Nephron progenitor cell (in vitro differentiated cells): Measurements from ENCODE around the gene RFC1.
"Not testable (repeated sequence)": the region's sequence is repeated elsewhere in the genome, so short reads cannot be mapped to it uniquely, and the experiment has no call there.

ENCODE experiments used
- DNase-seq: peaks from one replicate; pipeline ENCODE4 v3.0.0; 2021
- H3K27ac Mint-ChIP-seq: 2 replicates; pipeline ENCODE4 v1.8.0; 2021; ENCODE audit warnings: mild to moderate bottlenecking, moderate library complexity, mixed read lengths
- H3K27me3 Mint-ChIP-seq: 2 replicates; pipeline ENCODE4 v1.8.0; 2021; ENCODE audit warnings: mild to moderate bottlenecking, low read depth, mixed read lengths; ENCODE audit not compliant: poor library complexity
- H3K36me3 Mint-ChIP-seq: 2 replicates; pipeline ENCODE4 v1.8.0; 2021; ENCODE audit warnings: low read depth, mixed read lengths
- H3K4me1 Mint-ChIP-seq: 2 replicates; pipeline ENCODE4 v1.8.0; 2021; ENCODE audit warnings: mixed read lengths
- H3K4me3 Mint-ChIP-seq: 2 replicates; pipeline ENCODE4 v1.8.0; 2021; ENCODE audit warnings: mild to moderate bottlenecking, moderate library complexity, mixed read lengths
- H3K9me3 Mint-ChIP-seq: 2 replicates; pipeline ENCODE4 v1.8.0; 2021; ENCODE audit warnings: mild to moderate bottlenecking, moderate library complexity, mixed read lengths
- CTCF ChIP-seq: fragments of 200-600 bp; sonication (generic); IDR thresholded peaks from 2 replicates; pipeline ENCODE4 v1.5.0; 2021; ENCODE audit warnings: antibody characterized with exemption

Gene RFC1

GRCh38 chr4:39375478-39375877 lies 9.3 kb upstream of the RFC1 start:
- no peaks in the 10 kb centered on the region for H3K4me1 Mint-ChIP-seq

GRCh38 chr4:39371209-39371608 lies 5.0 kb upstream of the RFC1 start:
- not testable (repeated sequence) for H3K36me3 Mint-ChIP-seq, DNase-seq, H3K4me3 Mint-ChIP-seq, H3K4me1 Mint-ChIP-seq, H3K27ac Mint-ChIP-seq
- Mint-ChIP-seq H3K27me3 (peaks cover 23% of the 10 kb centered on the region), H3K9me3 (peaks cover 40% of the 10 kb centered on the region)

More at GRCh38 chr4:39375478-39375877, 9.3 kb upstream of the RFC1 start:
- DNase-seq = no peak
- Mint-ChIP-seq H3K27ac (no peak overlapping the region), H3K36me3 (no peaks in the 10 kb centered on the region), H3K27me3 (peaks cover 31% of the 10 kb centered on the region), H3K4me3 (no peak overlapping the region), H3K9me3 (peaks cover 39% of the 10 kb centered on the region)
- TF ChIP-seq CTCF = no peak

- no peak for DNase-seq
- Mint-ChIP-seq H3K36me3 (no peaks in the 10 kb centered on the region), H3K9me3 (peaks cover 40% of the 10 kb centered on the region), H3K27ac (no peak overlapping the region), H3K4me1 (peaks cover 15% of the 10 kb centered on the region), H3K4me3 (no peak overlapping the region), H3K27me3 (peaks cover 15% of the 10 kb centered on the region)
- no peak for TF ChIP-seq CTCF
Observed at GRCh38 chr4:39369301-39369700, 3.1 kb upstream of the RFC1 start.

GRCh38 chr4:39367166-39367565 lies 1.0 kb upstream of the RFC1 start:
- Mint-ChIP-seq H3K4me3 (peak overlapping the region; percentile 95), H3K27ac (no peak overlapping the region), H3K4me1 (peaks cover 22% of the 10 kb centered on the region), H3K36me3 (peaks cover 7% of the 10 kb centered on the region), H3K9me3 (peaks cover 30% of the 10 kb centered on the region), H3K27me3 (peaks cover 12% of the 10 kb centered on the region)
- no peak for TF ChIP-seq CTCF
- no peak for DNase-seq

GRCh38 chr4:39365360-39365759 lies 802 bp downstream of the RFC1 start:
- DNase-seq = no peak
- Mint-ChIP-seq H3K36me3 (peaks cover 20% of the 10 kb centered on the region), H3K27me3 (peaks cover 12% of the 10 kb centered on the region), H3K4me1 (peaks cover 22% of the 10 kb centered on the region), H3K9me3 (peaks cover 12% of the 10 kb centered on the region), H3K27ac (peak overlapping the region; percentile 99), H3K4me3 (peak overlapping the region; percentile 95)
- no peak for TF ChIP-seq CTCF

GRCh38 chr4:39363773-39364393 lies 2.3 kb downstream of the RFC1 start:
- H3K4me1 Mint-ChIP-seq = peaks cover 22% of the 10 kb centered on the region
- no peak overlapping the region for H3K27ac Mint-ChIP-seq
- DNase-seq = no peak
- H3K4me3 Mint-ChIP-seq = peak overlapping the region; percentile 95
- peaks cover 8% of the 10 kb centered on the region for H3K9me3 Mint-ChIP-seq
- peaks cover 12% of the 10 kb centered on the region for H3K27me3 Mint-ChIP-seq
- no peak for TF ChIP-seq CTCF
- H3K36me3 Mint-ChIP-seq = peaks cover 25% of the 10 kb centered on the region
